ENCODE measurements around the gene KCNE4.

Gene KCNE4

DNA sequence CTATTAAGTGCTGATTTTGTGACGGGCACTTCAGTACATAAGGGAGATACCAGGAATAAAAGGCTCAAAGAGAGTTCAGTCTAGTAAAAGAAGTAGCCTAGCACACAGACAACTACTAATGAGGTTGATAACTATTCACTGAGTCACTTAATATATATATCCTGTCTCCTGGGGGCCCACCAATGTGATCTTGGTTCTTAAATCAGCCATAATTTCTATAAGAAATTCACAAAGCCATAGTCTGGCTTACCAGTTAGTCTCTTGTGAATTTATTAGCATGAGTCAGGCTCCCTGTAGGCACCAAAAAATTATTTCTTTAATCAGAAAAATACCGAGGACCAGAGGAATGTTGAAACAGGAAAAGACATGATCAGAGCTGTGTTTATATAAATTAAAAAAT is 10.4 kb downstream of the KCNE4 start:
- no peaks in the 10 kb centered on the region for H3K4me1 ChIP-seq (ENCODE audit: control insufficient read depth in 1 of 2, insufficient read depth in 2 of 2, low read length in 2 of 2)
- H3K27ac ChIP-seq (ENCODE audit: low read length): no peak overlapping the region
- no peak overlapping the region for H3K4me3 ChIP-seq (ENCODE audit: low read depth in 1 of 2, low read length in 2 of 2)
- H3K36me3 ChIP-seq (ENCODE audit: control insufficient read depth in 1 of 2, insufficient read depth in 2 of 2, low read length in 2 of 2): no peaks in the 10 kb centered on the region
- H3K27me3 ChIP-seq (ENCODE audit: low read depth, low read length): no peaks in the 10 kb centered on the region
- H3K9me3 ChIP-seq (ENCODE audit: control insufficient read depth in 1 of 2, low read length in 2 of 2): no peaks in the 10 kb centered on the region

DNA sequence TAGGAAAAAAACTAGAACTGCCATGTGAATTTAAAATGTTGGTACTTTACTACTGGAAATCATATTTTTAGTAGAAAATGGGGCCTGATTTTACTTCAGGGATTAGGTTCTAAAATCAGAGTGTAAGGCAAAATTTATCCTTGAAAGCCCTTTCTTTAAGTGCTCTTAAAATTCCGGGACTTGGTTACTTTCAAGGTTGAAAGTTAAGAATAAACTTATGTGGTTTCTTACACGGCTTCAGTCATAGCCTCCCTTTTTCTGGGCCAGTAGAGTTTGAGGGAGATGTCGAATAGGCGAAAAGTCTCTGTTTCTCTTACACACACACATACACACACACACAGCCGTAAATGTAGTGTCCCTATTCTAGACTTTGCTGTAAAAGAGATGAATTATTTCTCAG is 13.1 kb downstream of the KCNE4 start:
- Histone ChIP-seq H3K4me1 (ENCODE audit: control insufficient read depth in 1 of 2, insufficient read depth in 2 of 2, low read length in 2 of 2) (no peaks in the 10 kb centered on the region), H3K27ac (ENCODE audit: low read length) (no peak overlapping the region), H3K4me3 (ENCODE audit: low read depth in 1 of 2, low read length in 2 of 2) (no peak overlapping the region), H3K9me3 (ENCODE audit: control insufficient read depth in 1 of 2, low read length in 2 of 2) (no peaks in the 10 kb centered on the region), H3K27me3 (ENCODE audit: low read depth, low read length) (no peaks in the 10 kb centered on the region), H3K36me3 (ENCODE audit: control insufficient read depth in 1 of 2, insufficient read depth in 2 of 2, low read length in 2 of 2) (no peaks in the 10 kb centered on the region)

DNA sequence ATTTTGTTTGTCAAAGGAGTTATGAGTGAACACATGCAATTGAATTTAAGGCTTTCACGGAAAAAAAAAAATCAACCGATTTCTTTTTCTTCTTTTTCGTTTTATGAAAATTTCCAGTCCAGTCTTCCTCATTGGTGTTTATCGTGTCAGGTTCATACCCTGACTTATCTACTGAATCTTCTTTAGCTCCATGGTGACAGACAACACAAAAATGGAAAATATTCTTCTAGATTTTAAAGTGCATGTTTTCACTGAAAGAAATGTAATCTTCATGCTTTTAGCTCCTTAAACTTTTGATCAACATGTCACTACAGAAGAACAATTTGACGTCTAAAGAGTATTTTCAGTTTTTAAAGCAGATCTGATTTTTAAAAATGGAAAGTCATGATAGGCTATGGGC is 14.7 kb downstream of the KCNE4 start:
- H3K9me3 ChIP-seq (ENCODE audit: control insufficient read depth in 1 of 2, low read length in 2 of 2): no peaks in the 10 kb centered on the region
- no peak overlapping the region for H3K27ac ChIP-seq (ENCODE audit: low read length)
- H3K27me3 ChIP-seq (ENCODE audit: low read depth, low read length): no peaks in the 10 kb centered on the region
- no peaks in the 10 kb centered on the region for H3K36me3 ChIP-seq (ENCODE audit: control insufficient read depth in 1 of 2, insufficient read depth in 2 of 2, low read length in 2 of 2)
- no peaks in the 10 kb centered on the region for H3K4me1 ChIP-seq (ENCODE audit: control insufficient read depth in 1 of 2, insufficient read depth in 2 of 2, low read length in 2 of 2)
- no peak overlapping the region for H3K4me3 ChIP-seq (ENCODE audit: low read depth in 1 of 2, low read length in 2 of 2)

DNA sequence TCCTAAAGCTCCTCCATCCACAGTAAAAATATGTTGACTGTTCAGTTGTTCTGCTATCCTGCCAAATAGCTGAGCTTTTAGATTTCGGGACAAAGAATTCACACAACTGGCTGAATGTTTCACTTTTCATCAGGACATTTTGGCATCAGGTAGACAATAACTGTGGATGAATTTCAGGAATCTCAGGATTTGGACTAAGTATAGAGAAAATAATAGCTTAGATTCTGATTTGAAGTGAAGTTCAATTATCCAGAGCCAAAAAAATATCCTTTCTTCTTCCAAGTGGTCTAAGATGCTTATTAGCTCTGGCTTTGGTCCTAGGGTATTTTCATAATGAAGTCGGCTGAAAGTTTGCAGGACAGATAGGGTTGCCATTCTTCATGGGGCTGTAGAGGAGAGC is 16.1 kb downstream of the KCNE4 start:
- Histone ChIP-seq H3K27ac (ENCODE audit: low read length) (no peak overlapping the region), H3K36me3 (ENCODE audit: control insufficient read depth in 1 of 2, insufficient read depth in 2 of 2, low read length in 2 of 2) (no peaks in the 10 kb centered on the region), H3K9me3 (ENCODE audit: control insufficient read depth in 1 of 2, low read length in 2 of 2) (no peaks in the 10 kb centered on the region), H3K4me3 (ENCODE audit: low read depth in 1 of 2, low read length in 2 of 2) (no peak overlapping the region), H3K4me1 (ENCODE audit: control insufficient read depth in 1 of 2, insufficient read depth in 2 of 2, low read length in 2 of 2) (no peaks in the 10 kb centered on the region), H3K27me3 (ENCODE audit: low read depth, low read length) (no peaks in the 10 kb centered on the region)

DNA sequence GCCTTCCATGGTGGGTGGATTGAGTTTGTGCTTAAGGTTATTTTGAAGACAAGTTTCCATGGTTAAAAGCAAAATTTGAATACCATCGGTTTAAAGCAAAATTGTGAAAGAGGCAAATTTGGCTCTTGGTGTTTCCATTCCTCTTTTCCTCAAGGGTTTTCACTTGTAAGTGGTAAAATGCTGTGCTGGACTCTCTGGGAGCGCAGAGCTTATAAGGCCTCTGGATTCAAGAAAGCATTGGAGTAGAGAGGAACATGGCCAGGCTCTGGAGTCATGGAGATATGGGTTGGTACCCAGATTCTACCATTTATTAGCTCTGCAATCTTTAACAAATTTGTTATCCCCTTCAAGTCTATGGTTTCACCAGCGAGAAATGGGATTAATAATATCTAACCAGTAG is 17.5 kb downstream of the KCNE4 start:
- Histone ChIP-seq H3K27ac (ENCODE audit: low read length) (no peak overlapping the region), H3K4me3 (ENCODE audit: low read depth in 1 of 2, low read length in 2 of 2) (no peak overlapping the region), H3K9me3 (ENCODE audit: control insufficient read depth in 1 of 2, low read length in 2 of 2) (no peaks in the 10 kb centered on the region), H3K27me3 (ENCODE audit: low read depth, low read length) (no peaks in the 10 kb centered on the region), H3K36me3 (ENCODE audit: control insufficient read depth in 1 of 2, insufficient read depth in 2 of 2, low read length in 2 of 2) (no peaks in the 10 kb centered on the region), H3K4me1 (ENCODE audit: control insufficient read depth in 1 of 2, insufficient read depth in 2 of 2, low read length in 2 of 2) (no peaks in the 10 kb centered on the region)

DNA sequence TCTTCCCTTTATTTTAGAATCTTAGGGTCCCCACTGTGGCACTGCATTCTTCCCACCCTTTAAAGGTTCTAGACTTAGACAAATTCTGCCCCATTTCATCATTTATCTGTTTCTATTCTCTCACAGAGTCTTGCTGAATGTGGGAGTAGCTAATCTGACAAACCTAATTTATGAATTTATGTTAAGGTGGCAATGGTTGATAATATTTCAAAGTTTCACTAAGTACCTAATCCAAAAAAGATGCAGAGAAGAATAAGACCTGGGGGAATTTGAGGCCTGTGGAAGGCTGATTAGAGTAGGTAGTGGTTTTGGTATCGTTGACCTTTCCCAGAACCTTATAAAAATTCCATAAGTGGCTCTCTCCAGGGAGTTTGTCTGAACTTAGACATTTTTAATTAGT is 18.0 kb downstream of the KCNE4 start:
- Histone ChIP-seq H3K4me1 (ENCODE audit: control insufficient read depth in 1 of 2, insufficient read depth in 2 of 2, low read length in 2 of 2) (no peaks in the 10 kb centered on the region), H3K27ac (ENCODE audit: low read length) (no peak overlapping the region), H3K36me3 (ENCODE audit: control insufficient read depth in 1 of 2, insufficient read depth in 2 of 2, low read length in 2 of 2) (no peaks in the 10 kb centered on the region), H3K9me3 (ENCODE audit: control insufficient read depth in 1 of 2, low read length in 2 of 2) (no peaks in the 10 kb centered on the region), H3K27me3 (ENCODE audit: low read depth, low read length) (no peaks in the 10 kb centered on the region), H3K4me3 (ENCODE audit: low read depth in 1 of 2, low read length in 2 of 2) (no peak overlapping the region)

DNA sequence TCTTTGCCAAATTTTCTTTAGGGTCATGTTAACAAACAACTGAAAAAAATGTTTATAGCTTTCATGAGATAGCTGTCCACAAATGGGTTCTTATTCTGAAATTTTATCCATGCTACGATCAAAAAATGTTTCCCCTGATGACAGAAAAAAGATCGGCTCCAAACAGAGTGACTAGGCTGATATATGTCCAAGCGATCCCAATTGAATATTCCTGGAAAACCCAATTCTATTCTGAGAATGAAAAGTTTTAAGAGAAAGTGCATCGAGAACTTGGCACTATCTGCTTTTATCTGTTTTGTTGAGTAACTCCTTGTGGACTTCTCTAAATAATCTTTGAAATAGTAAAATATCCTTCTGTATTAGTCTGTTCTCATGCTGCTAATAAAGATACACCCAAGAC is 19.1 kb downstream of the KCNE4 start:
- no peak overlapping the region for H3K27ac ChIP-seq (ENCODE audit: low read length)
- H3K27me3 ChIP-seq (ENCODE audit: low read depth, low read length): no peaks in the 10 kb centered on the region
- no peaks in the 10 kb centered on the region for H3K4me1 ChIP-seq (ENCODE audit: control insufficient read depth in 1 of 2, insufficient read depth in 2 of 2, low read length in 2 of 2)
- no peaks in the 10 kb centered on the region for H3K36me3 ChIP-seq (ENCODE audit: control insufficient read depth in 1 of 2, insufficient read depth in 2 of 2, low read length in 2 of 2)
- no peak overlapping the region for H3K4me3 ChIP-seq (ENCODE audit: low read depth in 1 of 2, low read length in 2 of 2)
- H3K9me3 ChIP-seq (ENCODE audit: control insufficient read depth in 1 of 2, low read length in 2 of 2): no peaks in the 10 kb centered on the region

DNA sequence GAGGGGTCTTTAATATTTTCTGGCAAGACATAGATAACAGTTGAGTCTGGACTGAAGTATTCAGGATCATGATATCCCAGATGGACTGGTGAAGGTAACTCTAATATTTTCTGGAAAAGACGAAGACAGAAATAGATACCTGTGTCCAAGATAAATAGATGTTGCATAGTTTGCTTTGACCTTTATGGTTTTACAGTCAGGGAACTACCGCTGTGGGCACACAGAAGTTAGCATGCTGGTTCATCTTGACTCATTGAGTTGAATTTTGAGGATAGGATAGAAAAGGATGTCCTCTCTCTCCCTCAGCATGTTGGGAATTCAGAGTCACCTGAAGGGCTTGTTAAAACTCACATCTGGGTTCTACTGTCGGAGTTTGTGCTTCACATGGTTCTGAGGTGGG is 20.8 kb downstream of the KCNE4 start:
- Histone ChIP-seq H3K4me1 (ENCODE audit: control insufficient read depth in 1 of 2, insufficient read depth in 2 of 2, low read length in 2 of 2) (no peaks in the 10 kb centered on the region), H3K36me3 (ENCODE audit: control insufficient read depth in 1 of 2, insufficient read depth in 2 of 2, low read length in 2 of 2) (no peaks in the 10 kb centered on the region), H3K4me3 (ENCODE audit: low read depth in 1 of 2, low read length in 2 of 2) (no peak overlapping the region), H3K27me3 (ENCODE audit: low read depth, low read length) (no peaks in the 10 kb centered on the region), H3K27ac (ENCODE audit: low read length) (no peak overlapping the region), H3K9me3 (ENCODE audit: control insufficient read depth in 1 of 2, low read length in 2 of 2) (no peaks in the 10 kb centered on the region)

DNA sequence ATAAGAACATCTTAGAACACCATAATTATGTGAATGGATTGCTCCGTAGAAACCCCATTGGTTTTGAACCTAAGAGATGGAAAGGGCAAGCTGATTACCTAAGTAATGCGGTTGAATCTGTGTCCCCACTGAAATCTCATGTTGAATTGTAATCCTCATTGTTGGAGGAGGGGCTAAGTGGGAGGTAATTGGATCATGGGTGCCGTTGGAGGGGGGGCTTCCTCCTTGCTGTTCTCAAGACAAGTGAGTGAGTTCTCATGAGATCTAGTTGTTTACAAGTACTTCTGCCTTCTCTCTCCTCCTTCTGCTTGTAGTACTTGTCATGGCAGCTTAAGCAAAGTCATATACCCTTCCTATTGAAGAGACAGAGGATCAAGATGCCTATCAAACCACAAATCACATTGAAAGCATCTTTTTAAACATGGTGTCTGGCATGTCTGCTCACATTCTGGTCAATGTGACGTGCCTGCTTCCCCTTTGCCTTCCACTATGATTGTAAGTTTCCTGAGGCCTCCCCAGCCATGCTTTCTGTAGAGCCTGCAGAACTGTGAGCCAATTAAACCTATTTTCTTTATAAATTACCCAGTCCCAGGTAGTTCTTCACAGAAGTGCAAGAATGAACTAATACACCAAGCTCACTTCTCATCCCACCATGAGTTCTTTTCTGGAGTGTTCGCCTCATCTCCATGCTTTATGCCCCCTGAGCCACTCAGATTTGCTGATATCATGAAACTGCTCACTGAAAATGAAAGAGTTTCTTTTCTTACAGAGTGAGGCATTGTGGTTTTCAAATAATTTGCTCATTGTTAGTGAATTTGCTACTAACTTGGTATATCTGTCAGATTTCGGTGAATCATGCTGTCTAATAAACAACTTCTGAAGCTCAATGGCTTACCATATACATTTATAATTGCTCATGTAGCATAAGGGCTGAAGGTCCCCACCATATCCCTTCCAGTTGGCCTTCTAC is 23.6 kb downstream of the KCNE4 start:
- Histone ChIP-seq H3K27me3 (ENCODE audit: low read depth, low read length) (no peaks in the 10 kb centered on the region), H3K4me3 (ENCODE audit: low read depth in 1 of 2, low read length in 2 of 2) (no peak overlapping the region), H3K36me3 (ENCODE audit: control insufficient read depth in 1 of 2, insufficient read depth in 2 of 2, low read length in 2 of 2) (no peaks in the 10 kb centered on the region), H3K4me1 (ENCODE audit: control insufficient read depth in 1 of 2, insufficient read depth in 2 of 2, low read length in 2 of 2) (no peaks in the 10 kb centered on the region), H3K9me3 (ENCODE audit: control insufficient read depth in 1 of 2, low read length in 2 of 2) (no peaks in the 10 kb centered on the region), H3K27ac (ENCODE audit: low read length) (no peak overlapping the region)

DNA sequence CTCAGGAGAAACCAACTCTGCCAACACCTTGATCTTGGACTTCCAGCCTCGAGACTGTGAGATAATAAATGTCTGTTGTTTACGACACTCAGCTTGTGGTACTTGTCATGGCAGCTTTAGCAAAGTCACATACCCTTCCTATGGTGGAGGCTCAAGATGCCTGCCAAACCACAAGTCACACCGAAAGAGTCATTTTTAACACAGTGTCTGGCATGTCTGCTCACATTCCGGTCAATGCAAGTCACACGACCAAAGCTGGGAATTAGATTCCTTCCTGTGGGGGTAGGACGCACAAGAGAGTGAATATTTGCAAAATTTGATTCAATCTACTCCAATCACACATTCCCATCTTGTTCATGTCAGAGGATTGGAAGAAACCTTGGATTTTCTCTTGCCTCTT is 24.6 kb downstream of the KCNE4 start:
- Histone ChIP-seq H3K4me3 (ENCODE audit: low read depth in 1 of 2, low read length in 2 of 2) (no peak overlapping the region), H3K27ac (ENCODE audit: low read length) (no peak overlapping the region), H3K9me3 (ENCODE audit: control insufficient read depth in 1 of 2, low read length in 2 of 2) (no peaks in the 10 kb centered on the region), H3K27me3 (ENCODE audit: low read depth, low read length) (no peaks in the 10 kb centered on the region), H3K4me1 (ENCODE audit: control insufficient read depth in 1 of 2, insufficient read depth in 2 of 2, low read length in 2 of 2) (no peaks in the 10 kb centered on the region), H3K36me3 (ENCODE audit: control insufficient read depth in 1 of 2, insufficient read depth in 2 of 2, low read length in 2 of 2) (no peaks in the 10 kb centered on the region)

DNA sequence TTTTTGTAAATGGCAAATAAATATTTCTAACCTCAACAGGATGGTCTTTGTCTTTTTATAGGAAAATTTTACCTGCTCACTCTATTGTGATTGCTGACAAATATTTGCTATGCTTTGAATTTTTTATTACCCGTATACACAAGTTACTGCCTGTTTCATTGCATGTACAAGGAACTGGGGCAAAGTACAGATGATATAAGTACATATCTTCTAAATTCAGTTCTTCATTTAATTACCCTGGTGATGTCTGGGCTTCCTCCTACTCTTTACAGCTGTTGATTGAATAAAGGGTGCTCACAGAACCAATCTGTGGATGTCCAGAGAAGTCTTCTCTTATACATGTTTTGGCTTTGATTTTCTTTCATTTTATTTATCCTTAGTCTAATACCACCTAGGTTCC is 26.5 kb downstream of the KCNE4 start:
- no peaks in the 10 kb centered on the region for H3K27me3 ChIP-seq (ENCODE audit: low read depth, low read length)
- H3K9me3 ChIP-seq (ENCODE audit: control insufficient read depth in 1 of 2, low read length in 2 of 2): no peaks in the 10 kb centered on the region
- no peak overlapping the region for H3K4me3 ChIP-seq (ENCODE audit: low read depth in 1 of 2, low read length in 2 of 2)
- H3K36me3 ChIP-seq (ENCODE audit: control insufficient read depth in 1 of 2, insufficient read depth in 2 of 2, low read length in 2 of 2): no peaks in the 10 kb centered on the region
- H3K27ac ChIP-seq (ENCODE audit: low read length): no peak overlapping the region
- H3K4me1 ChIP-seq (ENCODE audit: control insufficient read depth in 1 of 2, insufficient read depth in 2 of 2, low read length in 2 of 2): no peaks in the 10 kb centered on the region

DNA sequence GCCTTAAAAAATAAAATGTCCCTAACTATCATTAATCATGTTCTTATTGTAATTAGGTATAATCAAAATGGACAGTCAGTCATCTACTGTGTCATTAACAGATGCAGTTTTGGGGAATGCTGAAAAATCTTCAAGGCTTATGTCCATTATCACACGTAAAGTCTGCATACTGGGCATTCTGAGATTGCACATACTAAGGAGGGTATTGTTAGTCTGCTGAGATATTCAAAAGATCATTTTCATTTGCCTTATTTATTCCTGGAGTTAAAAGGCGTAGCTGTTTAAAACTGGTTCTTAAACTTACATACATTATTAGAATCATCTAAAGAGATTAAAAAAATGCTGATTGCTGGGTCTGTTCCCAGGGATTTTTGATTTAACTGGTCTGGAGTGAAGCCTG is 27.4 kb downstream of the KCNE4 start:
- Histone ChIP-seq H3K27ac (ENCODE audit: low read length) (no peak overlapping the region), H3K9me3 (ENCODE audit: control insufficient read depth in 1 of 2, low read length in 2 of 2) (no peaks in the 10 kb centered on the region), H3K4me1 (ENCODE audit: control insufficient read depth in 1 of 2, insufficient read depth in 2 of 2, low read length in 2 of 2) (no peaks in the 10 kb centered on the region), H3K27me3 (ENCODE audit: low read depth, low read length) (no peaks in the 10 kb centered on the region), H3K4me3 (ENCODE audit: low read depth in 1 of 2, low read length in 2 of 2) (no peak overlapping the region), H3K36me3 (ENCODE audit: control insufficient read depth in 1 of 2, insufficient read depth in 2 of 2, low read length in 2 of 2) (no peaks in the 10 kb centered on the region)
